22Rv1 (cell line): Measurements from ENCODE around the gene CUX1.

ENCODE experiments used
- ZFX ChIP-seq: fragments of 450-650 bp; IDR thresholded peaks from 2 replicates; pipeline ENCODE4 v1.6.1; 2017; ENCODE audit warnings: antibody characterized with exemption, borderline replicate concordance
- TF ChIP-seq, protein P1 (sequence below): fragments of 450-650 bp; IDR thresholded peaks from 2 replicates; pipeline ENCODE4 v1.5.1; 2017; ENCODE audit warnings: mild to moderate bottlenecking

DNA sequence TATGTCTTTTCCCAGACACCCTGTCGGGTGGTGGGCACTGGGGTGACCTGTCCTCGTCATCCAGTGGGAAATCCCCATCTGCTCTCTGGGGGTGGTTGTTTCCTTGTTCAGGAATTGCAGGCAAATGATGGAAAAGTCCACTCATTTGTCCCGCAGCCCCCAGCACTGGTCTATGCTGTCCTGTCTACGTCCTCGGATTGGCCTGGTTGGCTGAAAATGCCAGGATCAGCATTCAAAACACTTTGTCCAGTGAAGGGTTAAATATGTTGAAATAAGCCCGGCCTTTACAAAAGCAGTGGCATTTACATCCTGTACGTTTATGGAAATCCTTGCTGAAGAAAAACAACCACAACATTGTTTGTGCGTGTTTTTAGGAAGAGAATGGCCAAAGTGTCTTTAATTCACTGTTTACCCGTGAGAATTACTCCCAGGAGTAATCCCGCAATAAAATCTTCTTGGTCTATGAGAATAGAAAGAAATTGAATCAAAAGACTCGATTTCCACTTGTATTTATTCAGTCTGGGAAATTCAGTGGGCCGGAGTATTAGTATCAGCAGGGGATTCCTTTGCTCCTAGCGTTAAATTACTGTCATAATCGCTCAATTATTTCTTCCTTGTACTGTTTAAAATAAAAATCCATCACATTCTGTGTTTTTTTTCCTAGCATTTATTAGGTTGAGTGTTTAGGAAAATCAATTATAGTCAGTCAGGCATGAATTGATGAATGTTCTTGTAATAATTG lies 352.4 kb downstream of the CUX1 start:
- TF ChIP-seq, protein P1, sequence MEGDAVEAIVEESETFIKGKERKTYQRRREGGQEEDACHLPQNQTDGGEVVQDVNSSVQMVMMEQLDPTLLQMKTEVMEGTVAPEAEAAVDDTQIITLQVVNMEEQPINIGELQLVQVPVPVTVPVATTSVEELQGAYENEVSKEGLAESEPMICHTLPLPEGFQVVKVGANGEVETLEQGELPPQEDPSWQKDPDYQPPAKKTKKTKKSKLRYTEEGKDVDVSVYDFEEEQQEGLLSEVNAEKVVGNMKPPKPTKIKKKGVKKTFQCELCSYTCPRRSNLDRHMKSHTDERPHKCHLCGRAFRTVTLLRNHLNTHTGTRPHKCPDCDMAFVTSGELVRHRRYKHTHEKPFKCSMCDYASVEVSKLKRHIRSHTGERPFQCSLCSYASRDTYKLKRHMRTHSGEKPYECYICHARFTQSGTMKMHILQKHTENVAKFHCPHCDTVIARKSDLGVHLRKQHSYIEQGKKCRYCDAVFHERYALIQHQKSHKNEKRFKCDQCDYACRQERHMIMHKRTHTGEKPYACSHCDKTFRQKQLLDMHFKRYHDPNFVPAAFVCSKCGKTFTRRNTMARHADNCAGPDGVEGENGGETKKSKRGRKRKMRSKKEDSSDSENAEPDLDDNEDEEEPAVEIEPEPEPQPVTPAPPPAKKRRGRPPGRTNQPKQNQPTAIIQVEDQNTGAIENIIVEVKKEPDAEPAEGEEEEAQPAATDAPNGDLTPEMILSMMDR = no peak
- TF ChIP-seq ZFX = no peak
